Activated effector memory CD4-positive, alpha-beta T cell treated with anti-CD3 and anti-CD28 coated beads, Interleukin-2, amount 50 U/mL, for 16 hours (primary cell): Measurements from ENCODE around the gene TJP1.

ENCODE experiments used
- DNase-seq: peaks from one replicate; pipeline ENCODE4 v3.0.0-alpha.2; 2020

TJP1 gene

DNA sequence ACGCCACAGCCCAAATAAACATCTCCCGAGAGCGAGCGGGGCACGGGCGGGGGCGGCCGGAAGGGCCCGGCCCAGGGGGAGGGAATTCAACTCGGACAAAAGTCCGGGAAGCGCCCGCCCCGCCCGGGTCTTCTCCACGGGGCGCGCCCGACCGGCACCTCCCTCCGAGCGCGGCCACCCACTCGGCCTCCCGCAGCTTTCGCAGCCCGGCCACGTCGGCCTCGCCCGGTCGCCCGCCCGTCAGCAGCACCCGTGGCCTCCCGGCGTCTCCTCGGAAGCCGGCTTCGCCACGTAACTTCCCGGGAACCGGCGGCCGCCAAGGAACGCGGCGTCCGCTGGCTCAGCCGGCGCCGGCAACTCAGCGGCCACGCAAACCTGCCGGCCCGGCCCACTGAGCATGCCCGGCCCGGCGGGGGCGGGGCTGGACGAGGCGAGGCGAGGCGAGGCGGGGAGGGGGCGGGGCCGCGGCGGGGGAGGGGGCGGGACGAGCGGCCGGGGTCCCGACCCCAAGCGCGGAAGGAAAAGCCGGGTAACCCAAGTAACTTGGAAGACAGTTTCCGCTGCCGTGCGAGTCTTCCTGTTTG is at the start of gene TJP1:
Gene TJP1, minus strand, starts transcription at position 369 of the 584 bp plus-strand sequence. CDS start 440 bp downstream, outside the sequence.
- no peak for DNase-seq

- no peak for DNase-seq
These were observed 49.1 kb upstream of the TJP1 start for GRCh38 chr15:29871401-29871800.

GRCh38 chr15:29870495-29871151 is 48.4 kb upstream of the TJP1 start:
- DNase-seq = no peak

GRCh38 chr15:29867241-29868000 is 45.2 kb upstream of the TJP1 start:
- DNase-seq = no peak

DNA sequence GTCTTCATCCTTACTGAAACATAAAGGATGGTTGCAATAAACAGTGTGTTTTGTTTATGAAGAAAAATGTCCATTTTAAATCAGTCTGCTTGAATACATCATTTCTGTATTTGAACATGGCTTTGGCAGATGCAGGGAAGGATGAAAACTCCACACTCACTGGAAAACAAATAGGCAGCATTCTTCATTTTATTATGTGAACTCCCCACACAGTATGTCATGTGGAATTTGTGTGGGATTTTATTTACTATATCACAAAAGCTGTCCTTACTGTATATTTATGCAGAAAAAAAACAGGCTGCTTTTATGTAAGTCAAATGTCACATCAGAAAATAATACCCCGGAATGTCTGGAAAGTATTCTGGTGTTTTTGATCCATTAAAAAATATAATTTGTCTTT is 44.1 kb upstream of the TJP1 start:
- no peak for DNase-seq

DNA sequence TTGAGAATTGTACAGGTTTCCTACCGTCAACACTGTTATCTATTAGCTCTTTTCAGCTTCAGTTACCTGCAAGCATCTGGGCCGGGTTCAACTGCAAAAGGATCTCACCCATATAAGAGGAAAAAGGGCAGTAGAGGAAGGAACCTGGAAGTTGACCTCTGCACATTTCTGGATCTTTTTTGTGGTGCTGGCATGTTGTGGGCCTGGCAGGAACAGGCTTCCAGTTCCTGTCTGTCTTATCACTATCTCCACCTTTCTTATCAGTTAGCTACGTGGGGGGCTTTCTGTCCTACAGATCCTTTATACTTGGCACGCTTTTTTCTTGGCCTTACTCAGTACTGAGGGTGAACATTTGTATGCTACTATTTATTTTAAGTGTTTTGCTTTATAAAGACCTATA is 42.2 kb upstream of the TJP1 start:
- no peak for DNase-seq

GRCh38 chr15:29863438-29863837 is 41.2 kb upstream of the TJP1 start:
- DNase-seq = no peak

- DNase-seq = no peak
These were observed 40.0 kb upstream of the TJP1 start for GRCh38 chr15:29862271-29862670.

DNA sequence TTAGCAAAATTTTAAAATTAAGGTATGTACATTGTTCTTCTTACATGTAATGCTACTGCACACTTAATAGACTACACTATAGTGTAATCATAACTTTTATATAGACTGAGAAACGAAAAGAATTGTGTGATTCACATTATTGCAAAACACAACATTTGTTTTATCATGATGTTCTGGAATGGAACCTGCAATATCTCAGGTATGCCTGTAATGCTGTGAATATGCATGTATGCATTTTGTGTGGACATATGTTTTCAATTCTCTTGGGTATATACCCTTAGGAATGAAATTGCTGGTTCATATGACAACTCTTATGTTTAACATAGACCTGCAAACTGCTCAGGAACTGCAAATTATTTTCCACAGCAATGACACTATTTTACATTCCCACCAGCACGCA is 38.6 kb upstream of the TJP1 start:
- no peak for DNase-seq

- DNase-seq = no peak
These were observed 37.9 kb upstream of the TJP1 start for GRCh38 chr15:29859973-29860715.

DNA sequence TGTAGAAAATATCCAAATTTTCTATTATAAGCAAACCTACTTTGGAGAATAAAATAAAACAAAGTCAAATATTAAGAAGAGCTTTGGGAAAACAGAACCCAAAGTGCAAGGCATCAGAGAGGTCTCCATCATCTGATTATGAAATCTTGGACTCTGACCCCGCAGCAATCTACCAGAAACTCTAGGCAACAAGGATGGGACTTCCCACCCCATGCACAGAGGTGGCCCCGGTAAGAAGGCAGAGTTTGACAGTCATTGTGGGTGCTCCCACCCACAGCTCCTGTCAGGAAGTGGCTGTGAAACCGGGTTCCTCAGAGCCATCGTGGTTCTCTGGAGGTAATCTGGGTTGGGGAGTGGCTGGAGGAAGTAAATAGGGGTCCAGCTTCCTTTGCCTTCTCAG is 37.0 kb upstream of the TJP1 start:
- no peak for DNase-seq

DNA sequence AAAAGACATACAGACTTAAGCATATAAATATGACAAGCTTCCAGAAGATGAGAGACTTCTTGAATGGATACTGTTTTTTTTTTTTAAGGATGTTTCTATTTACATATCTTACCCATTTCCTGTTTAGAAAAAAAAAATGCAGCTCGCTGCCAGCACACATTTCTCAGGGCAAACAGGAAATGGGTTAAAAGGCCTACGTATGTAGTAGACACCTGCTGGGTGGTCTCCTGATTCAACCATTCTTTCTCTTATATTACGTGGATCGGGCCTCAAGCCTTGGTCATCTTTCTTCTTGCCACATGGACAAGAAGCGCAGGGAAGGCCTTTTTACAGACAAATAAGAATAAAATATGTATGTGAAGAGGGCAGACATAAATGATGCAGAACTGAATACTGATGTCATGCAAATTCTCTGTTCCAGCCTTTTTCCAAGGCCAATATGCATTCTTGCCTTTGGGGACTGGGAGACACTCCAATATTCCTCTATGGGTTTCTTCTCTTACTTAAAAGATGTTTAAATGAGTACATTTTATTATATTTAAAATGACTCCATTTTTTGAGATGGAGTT is 35.0 kb upstream of the TJP1 start:
- DNase-seq = no peak

GRCh38 chr15:29854413-29854812 is 32.1 kb upstream of the TJP1 start:
- DNase-seq = no peak

DNA sequence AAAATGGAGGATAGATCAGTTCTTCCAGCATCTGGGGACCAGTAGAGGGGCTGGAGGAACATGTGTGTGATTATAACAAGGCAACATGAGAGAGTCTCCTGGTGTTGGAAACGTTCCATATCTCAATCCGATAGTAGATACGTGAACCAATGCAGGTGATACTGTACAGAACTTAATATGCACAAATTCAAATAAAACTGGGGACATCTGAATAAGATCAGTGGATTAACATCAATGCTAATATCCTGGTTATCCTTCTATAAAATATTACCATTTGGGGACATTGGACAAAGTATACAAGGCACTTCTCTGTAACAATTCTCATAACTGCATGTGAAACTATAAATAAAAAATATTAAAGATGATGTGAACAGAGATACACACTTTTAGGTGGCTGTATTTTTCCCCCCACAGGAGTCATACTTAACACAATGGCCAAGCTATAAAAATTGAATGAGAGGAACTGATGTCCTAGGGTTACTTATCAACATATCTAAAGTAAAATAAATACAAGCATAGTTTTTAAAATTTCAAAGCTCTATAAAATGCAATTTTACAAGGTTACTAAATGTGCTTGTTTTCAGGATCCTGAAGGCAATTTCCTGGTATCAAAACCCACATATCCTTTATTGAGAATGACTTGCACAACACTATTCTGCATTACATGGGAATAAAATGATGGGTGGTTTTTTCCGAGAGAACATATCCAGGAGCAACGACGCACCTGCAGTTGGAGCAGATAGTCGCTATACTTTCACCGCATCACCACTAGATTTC is 31.1 kb upstream of the TJP1 start:
- DNase-seq = no peak

- DNase-seq = no peak
These were observed 29.9 kb upstream of the TJP1 start for GRCh38 chr15:29852201-29852600.

DNA sequence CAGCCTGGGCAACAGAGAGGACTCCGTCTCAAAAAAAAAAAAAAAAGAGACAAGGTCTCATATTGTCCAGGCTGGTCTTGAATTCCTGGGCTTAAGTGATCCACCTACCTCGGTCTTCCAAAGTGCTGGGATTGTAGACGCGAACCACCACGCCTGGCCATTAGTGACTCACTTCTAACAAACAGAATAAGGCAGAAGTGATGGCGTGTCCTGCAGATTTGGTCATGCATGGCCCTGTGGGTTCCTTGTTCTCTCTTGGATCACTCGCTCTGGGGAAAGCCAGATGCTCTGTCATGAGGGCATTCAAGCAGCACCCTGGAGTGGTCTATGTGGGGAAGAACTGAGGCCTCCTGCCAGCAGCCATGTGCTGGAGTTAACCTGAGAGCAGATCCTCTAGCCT is 27.4 kb upstream of the TJP1 start:
- no peak for DNase-seq

DNA sequence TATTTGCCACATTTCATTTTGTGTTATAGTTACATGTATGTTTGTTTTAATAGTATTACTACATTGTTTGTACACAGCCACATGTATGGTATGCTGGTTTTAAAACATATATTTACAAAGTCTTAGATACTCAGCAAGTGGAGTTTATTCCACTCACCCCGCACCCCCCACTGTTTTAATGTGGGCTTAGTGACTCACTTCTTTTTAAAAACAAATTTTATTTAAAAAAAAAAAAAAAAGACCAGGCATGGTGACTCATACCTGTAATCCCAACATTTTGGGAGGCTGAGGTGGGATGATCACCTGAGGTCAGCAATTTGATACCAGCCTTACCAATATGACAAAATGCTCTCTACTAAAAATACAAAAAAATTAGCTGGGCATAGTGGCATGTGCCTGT is 26.9 kb upstream of the TJP1 start:
- no peak for DNase-seq

DNA sequence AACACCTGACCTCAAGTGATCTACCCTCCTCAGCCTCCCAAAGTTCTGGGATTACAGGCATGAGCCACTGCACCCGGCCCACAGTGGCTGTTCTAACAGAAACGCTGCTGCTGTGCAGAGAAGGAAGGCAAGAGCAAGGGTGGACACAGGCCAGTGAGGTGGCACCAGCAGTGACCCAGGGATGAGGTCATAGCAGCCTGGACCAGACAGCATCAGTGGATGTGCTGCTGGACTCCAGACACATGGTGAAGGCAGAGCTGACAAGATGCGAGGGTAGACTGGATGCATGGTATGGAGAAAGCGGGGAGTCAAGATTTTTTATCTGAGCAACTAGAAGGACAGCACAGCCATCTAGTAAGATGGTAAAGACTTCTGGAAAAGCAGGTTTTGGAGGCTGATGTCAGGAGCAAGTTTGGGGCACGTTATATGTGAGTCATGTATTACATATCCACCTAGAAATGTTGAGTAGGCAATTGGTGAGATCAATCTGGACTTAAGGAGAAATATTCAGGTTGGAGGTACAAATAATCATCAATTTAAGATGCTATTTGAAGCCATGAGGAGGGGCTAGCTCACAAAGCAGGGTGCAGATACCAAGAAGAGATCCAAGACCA is 22.1 kb upstream of the TJP1 start:
- DNase-seq = no peak

- DNase-seq = no peak
These were observed 20.0 kb upstream of the TJP1 start for GRCh38 chr15:29842290-29842689.

- DNase-seq = no peak
These were observed 18.7 kb upstream of the TJP1 start for GRCh38 chr15:29840926-29841325.

GRCh38 chr15:29840054-29840453 is 17.8 kb upstream of the TJP1 start:
- DNase-seq = no peak
